AG04450 (cell line): ENCODE measurements around the gene IMMP2L. TPM values are rescaled to one million over a fixed set of nuclear protein-coding genes. Genes with fewer than 3 reads are reported as not detected.
"Not testable (repeated sequence)": the region's sequence is repeated elsewhere in the genome, so short reads cannot be mapped to it uniquely, and the experiment has no call there.

Experiments used
- CTCF ChIA-PET: fragments of 300-600, 350-600 bp; formaldehyde crosslinking; extraction: SDS; loops from one replicate; lab custom pipeline; 2022; ENCODE audit warnings: antibody characterized with exemption, inconsistent platforms; lab: Charles Lee
- POLR2A ChIA-PET: fragments of 350-600 bp; formaldehyde crosslinking; extraction: SDS; loops from one replicate; lab custom pipeline; 2021; ENCODE audit warnings: antibody characterized with exemption, inconsistent platforms; lab: Yijun Ruan, JAX
- DNase-seq: peaks from one replicate; pipeline ENCODE4 v3.0.0-alpha.2; 2011; ENCODE audit warnings: low read depth, low spot score
- H3K27ac ChIP-seq: one replicate; pipeline ENCODE4 v1.5.1; 2012; ENCODE audit warnings: low read depth, low read length, control low read depth
- H3K27me3 ChIP-seq: one replicate; pipeline ENCODE4 v1.6.0; 2012; ENCODE audit warnings: low read length; ENCODE audit not compliant: control insufficient read depth, insufficient read depth
- H3K4me3 ChIP-seq: 2 replicates; pipeline ENCODE4 v1.5.1; 2011; ENCODE audit warnings: mild to moderate bottlenecking, low read depth, low read length, control low read depth
- H3K9me3 ChIP-seq: 2 replicates; pipeline ENCODE4 v1.5.1; 2012; ENCODE audit warnings: low read length; ENCODE audit not compliant: control insufficient read depth, insufficient read depth
- polyA plus RNA-seq: library from polyadenylated mRNA; depleted of rRNA; stranded (reverse); fragments of >200 nt; gene quantifications from 2 replicates; pipeline ENCODE4 v1.2.3, GENCODE V29; 2011
- TF ChIP-seq, protein P1 (sequence below): IDR thresholded peaks from 2 replicates; pipeline ENCODE4 v1.5.1; 2011; ENCODE audit warnings: low read depth, low read length, control low read depth, inconsistent platforms

Gene IMMP2L
- polyA plus RNA-seq, 1 experiment, result 8.0 TPM

DNA sequence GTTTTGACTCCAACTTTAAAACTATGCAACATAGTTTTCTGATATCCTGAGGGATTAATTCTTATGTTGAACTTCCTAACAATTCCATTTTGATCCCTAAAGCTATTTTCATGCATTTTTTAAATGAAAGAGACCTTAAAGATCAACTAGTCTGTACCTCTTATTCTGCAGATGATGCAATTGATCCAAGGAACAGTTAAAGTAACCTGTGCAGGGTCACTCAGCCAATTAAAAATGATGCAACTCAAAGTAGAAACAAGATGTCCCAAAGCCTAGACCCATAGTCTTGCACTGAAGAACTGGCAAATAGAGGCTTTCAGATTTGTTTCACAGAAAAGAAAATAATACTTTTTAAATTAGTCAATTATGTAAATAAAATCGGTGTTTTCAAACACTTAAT is 86.3 kb downstream of the IMMP2L start:
- DNase-seq, result no peak

DNA sequence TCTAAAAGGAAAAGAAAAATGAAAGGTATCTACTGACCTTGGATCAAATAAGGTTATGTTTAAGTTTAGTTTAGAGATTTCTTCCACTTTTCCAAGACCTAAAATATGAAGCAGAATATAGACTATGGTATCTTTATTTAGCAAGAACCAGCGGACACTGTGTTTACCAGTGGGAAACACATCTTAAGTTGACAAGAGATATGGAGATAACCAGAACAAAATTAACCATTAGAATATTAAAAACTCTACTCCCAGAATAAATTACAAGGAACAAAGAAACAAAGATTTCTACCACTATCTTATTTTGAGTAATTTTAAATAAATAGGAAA is 86.9 kb downstream of the IMMP2L start:
- H3K27me3 ChIP-seq, result no peaks in the 10 kb centered on the region
- H3K9me3 ChIP-seq, result no peaks in the 10 kb centered on the region
- ChIA-PET POLR2A (no interaction called here), CTCF (no interaction called here)
- TF ChIP-seq, protein P1, sequence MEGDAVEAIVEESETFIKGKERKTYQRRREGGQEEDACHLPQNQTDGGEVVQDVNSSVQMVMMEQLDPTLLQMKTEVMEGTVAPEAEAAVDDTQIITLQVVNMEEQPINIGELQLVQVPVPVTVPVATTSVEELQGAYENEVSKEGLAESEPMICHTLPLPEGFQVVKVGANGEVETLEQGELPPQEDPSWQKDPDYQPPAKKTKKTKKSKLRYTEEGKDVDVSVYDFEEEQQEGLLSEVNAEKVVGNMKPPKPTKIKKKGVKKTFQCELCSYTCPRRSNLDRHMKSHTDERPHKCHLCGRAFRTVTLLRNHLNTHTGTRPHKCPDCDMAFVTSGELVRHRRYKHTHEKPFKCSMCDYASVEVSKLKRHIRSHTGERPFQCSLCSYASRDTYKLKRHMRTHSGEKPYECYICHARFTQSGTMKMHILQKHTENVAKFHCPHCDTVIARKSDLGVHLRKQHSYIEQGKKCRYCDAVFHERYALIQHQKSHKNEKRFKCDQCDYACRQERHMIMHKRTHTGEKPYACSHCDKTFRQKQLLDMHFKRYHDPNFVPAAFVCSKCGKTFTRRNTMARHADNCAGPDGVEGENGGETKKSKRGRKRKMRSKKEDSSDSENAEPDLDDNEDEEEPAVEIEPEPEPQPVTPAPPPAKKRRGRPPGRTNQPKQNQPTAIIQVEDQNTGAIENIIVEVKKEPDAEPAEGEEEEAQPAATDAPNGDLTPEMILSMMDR, result no peak
- no peak overlapping the region for H3K27ac ChIP-seq
- DNase-seq, result no peak
- H3K4me3 ChIP-seq, result no peak overlapping the region

More for the DNA sequence above, 86.3 kb downstream of the IMMP2L start:
- Histone ChIP-seq H3K27ac (no peak overlapping the region), H3K27me3 (no peaks in the 10 kb centered on the region), H3K4me3 (no peak overlapping the region), H3K9me3 (no peaks in the 10 kb centered on the region)
- TF ChIP-seq, protein P1, result no peak
- ChIA-PET POLR2A (no interaction called here), CTCF (no interaction called here)

DNA sequence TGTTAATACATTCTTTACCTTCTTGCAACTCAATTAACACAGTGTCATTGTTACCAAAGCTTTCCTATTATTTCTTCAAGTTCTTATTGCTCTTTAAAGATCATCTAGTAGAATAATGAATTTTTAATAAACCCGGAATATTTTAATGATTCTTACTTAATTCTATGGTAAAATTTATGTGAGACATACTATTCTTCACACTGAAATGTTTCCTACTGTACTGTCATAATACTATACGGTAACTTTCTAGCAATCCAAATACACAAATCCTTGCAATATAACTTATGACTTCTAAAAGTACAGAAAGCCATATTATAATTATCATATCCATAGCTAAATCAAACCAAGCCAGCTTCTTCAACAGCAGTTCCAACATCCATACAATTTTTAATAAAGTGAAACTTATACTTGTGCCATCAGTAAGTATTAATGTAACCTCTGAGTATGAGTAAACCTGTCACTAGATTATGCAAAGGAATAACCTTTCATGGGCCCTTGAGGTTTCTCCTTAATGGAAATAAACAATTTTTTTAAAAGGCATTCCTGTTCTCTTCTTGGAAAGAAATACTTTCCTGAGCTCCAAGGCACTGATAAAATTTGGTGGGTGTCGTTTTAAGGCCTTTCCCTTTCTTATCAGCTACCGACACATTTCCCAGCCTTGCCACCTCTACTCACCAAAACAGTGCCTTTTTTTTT is 87.4 kb downstream of the IMMP2L start:
- Histone ChIP-seq H3K4me3 (no peak overlapping the region), H3K9me3 (no peaks in the 10 kb centered on the region), H3K27ac (no peak overlapping the region), H3K27me3 (no peaks in the 10 kb centered on the region)
- CTCF ChIA-PET, result no interaction called here
- DNase-seq, result no peak
- POLR2A ChIA-PET, result no interaction called here
- TF ChIP-seq, protein P1, result no peak

DNA sequence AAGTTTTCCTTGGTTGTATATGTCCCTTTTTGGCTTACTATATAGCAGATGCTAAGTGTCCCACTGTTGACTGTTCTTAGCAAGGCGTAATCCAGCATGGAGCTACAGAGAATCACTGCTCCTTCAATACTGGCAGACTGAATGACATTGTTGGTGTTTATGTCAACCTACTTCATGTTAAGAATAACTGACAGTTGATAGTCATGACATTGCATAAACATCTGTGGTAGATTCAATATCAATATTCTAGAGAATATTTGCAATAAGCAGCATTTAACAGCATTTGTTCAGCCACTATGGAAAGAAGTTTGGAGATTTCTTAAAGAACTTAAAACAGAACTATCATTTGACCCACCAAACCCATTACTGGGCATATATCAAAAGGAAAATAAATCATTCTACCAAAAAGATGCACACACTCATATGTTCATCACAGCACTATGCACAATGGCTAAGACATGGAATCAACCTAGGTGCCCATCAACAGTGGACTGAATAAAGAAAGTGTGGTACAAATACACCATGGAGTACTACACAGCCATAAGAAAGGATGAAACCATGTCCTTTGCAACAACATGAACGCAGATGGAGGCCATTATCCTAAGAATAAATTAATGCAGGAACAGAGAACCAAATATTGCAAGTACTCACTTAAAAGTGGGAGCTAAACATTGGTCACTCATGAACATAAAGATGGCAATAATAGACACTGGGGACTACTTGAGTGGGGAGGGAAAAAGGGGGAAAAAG is 88.7 kb downstream of the IMMP2L start:
- ChIA-PET CTCF (no interaction called here), POLR2A (no interaction called here)
- no peak overlapping the region for H3K4me3 ChIP-seq
- TF ChIP-seq, protein P1, result no peak
- no peaks in the 10 kb centered on the region for H3K27me3 ChIP-seq
- no peak for DNase-seq
- H3K27ac ChIP-seq, result no peak overlapping the region
- no peaks in the 10 kb centered on the region for H3K9me3 ChIP-seq

DNA sequence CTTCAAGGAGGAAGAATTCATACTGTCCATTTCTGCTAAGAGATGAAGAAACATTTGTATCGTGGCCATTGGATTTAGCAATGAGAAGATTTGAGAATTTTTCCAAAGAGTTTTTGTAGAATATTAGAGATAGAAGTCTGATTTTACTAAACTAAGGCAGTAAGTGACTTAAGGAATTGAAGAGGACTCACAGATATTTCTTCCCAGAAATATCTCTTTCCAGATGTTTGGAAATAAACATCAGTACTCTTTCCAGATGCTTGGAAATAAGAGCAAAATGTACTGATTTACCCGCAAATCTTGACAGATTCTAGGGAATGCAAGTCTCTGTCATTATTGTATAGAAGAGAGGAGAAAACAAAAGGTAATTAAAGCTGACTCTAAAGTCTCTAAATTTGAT is 91.3 kb downstream of the IMMP2L start:
- no peaks in the 10 kb centered on the region for H3K27me3 ChIP-seq
- no peak for DNase-seq
- TF ChIP-seq, protein P1, result no peak
- no peak overlapping the region for H3K27ac ChIP-seq
- CTCF ChIA-PET, result no interaction called here
- no peaks in the 10 kb centered on the region for H3K9me3 ChIP-seq
- POLR2A ChIA-PET, result no interaction called here
- H3K4me3 ChIP-seq, result no peak overlapping the region

DNA sequence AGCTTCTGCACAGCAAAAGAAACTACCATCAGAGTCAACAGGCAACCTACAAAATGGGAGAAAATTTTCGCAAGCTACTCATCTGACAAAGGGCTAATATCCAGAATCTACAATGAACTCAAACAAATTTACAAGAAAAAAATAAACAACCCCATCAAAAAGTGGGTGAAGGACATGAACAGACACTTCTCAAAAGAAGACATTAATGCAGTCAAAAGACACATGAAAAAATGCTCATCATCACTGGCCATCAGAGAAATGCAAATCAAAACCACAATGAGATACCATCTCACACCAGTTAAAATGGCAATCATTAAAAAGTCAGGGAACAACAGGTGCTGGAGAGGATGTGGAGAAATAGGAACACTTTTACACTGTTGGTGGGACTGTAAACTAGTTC is 92.4 kb downstream of the IMMP2L start:
- H3K27ac ChIP-seq, H3K27me3 ChIP-seq, H3K4me3 ChIP-seq, CTCF ChIA-PET, H3K9me3 ChIP-seq, DNase-seq, POLR2A ChIA-PET: not testable (repeated sequence)

DNA sequence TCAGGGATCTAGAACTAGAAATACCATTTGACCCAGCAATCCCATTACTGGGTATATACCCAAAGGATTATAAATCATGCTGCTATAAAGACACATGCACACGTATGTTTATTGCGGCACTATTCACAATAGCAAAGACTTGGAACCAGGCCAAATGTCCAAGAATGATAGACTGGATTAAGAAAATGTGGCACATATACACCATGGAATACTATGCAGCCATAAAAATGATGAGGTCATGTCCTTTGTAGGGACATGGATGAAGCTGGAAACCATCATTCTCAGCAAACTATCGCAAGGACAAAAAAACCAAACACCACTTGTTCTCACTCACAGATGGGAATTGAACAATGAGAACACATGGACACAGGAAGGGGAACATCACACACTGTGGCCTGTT is 96.5 kb downstream of the IMMP2L start:
- POLR2A ChIA-PET, CTCF ChIA-PET: not testable (repeated sequence)

More for the DNA sequence above, 96.5 kb downstream of the IMMP2L start:
- not testable (repeated sequence) for H3K27ac ChIP-seq, DNase-seq, H3K4me3 ChIP-seq, H3K27me3 ChIP-seq, H3K9me3 ChIP-seq
